Measurements from ENCODE around the gene ZNF12.
A peak's percentile ranks its signal among the peaks of the same experiment; 100 is the strongest.
"Not testable (repeated sequence)": the region's sequence is repeated elsewhere in the genome, so short reads cannot be mapped to it uniquely, and the experiment has no call there.

ZNF12 gene

GRCh38 chr7:6727663-6728062 lies 20.9 kb upstream of the ZNF12 start:
- no peak for DNase-seq (ENCODE audit: low spot score)
- TF ChIP-seq CTCF (IDR thresholded peaks at IDR 0.05; ENCODE audit: borderline replicate concordance, control extremely low read depth, extremely low read depth, insufficient read depth, missing control alignments) = no peak
- in situ Hi-C loops (cut with MboI; ENCODE audit: low sequenced_read_pairs, unreplicated experiment) = no loop called here

- in situ Hi-C loops (cut with MboI; ENCODE audit: low sequenced_read_pairs, unreplicated experiment); DNase-seq (ENCODE audit: low spot score): not testable (repeated sequence)
These were observed 19.6 kb upstream of the ZNF12 start for GRCh38 chr7:6726341-6726740.

- in situ Hi-C loops (cut with MboI; ENCODE audit: low sequenced_read_pairs, unreplicated experiment) = no loop called here
- DNase-seq (ENCODE audit: low spot score) = peak; percentile 80
- no peak for TF ChIP-seq CTCF (IDR thresholded peaks at IDR 0.05; ENCODE audit: borderline replicate concordance, control extremely low read depth, extremely low read depth, insufficient read depth, missing control alignments)
These were observed 18.3 kb upstream of the ZNF12 start for GRCh38 chr7:6725003-6725402.

- DNase-seq (ENCODE audit: low spot score); in situ Hi-C loops (cut with MboI; ENCODE audit: low sequenced_read_pairs, unreplicated experiment): not testable (repeated sequence)
These were observed 17.6 kb upstream of the ZNF12 start for GRCh38 chr7:6724351-6724750.

- in situ Hi-C loops (cut with MboI; ENCODE audit: low sequenced_read_pairs, unreplicated experiment) = no loop called here
- DNase-seq (ENCODE audit: low spot score) = no peak
- peak; percentile 17 for TF ChIP-seq CTCF (IDR thresholded peaks at IDR 0.05; ENCODE audit: borderline replicate concordance, control extremely low read depth, extremely low read depth, insufficient read depth, missing control alignments)
These were observed 11.4 kb upstream of the ZNF12 start for GRCh38 chr7:6718124-6718523.

GRCh38 chr7:6715898-6716297 lies 9.2 kb upstream of the ZNF12 start:
- in situ Hi-C loops (cut with MboI; ENCODE audit: low sequenced_read_pairs, unreplicated experiment); DNase-seq (ENCODE audit: low spot score): not testable (repeated sequence)

- no peak for DNase-seq (ENCODE audit: low spot score)
- TF ChIP-seq CTCF (IDR thresholded peaks at IDR 0.05; ENCODE audit: borderline replicate concordance, control extremely low read depth, extremely low read depth, insufficient read depth, missing control alignments) = no peak
- in situ Hi-C loops (cut with MboI; ENCODE audit: low sequenced_read_pairs, unreplicated experiment) = no loop called here
These were observed 7.6 kb upstream of the ZNF12 start for GRCh38 chr7:6714360-6714759.

- DNase-seq (ENCODE audit: low spot score) = no peak
- in situ Hi-C loops (cut with MboI; ENCODE audit: low sequenced_read_pairs, unreplicated experiment) = no loop called here
- TF ChIP-seq CTCF (IDR thresholded peaks at IDR 0.05; ENCODE audit: borderline replicate concordance, control extremely low read depth, extremely low read depth, insufficient read depth, missing control alignments) = no peak
These were observed 3.1 kb upstream of the ZNF12 start for GRCh38 chr7:6709808-6710207.
